Stimulated activated naive CD8-positive, alpha-beta T cell treated with anti-CD3 and anti-CD28 coated beads, Interleukin-15, amount 100 ng/mL, for 72 hours (primary cell): ENCODE data around the gene REXO4.
"Not testable (repeated sequence)": the region's sequence is repeated elsewhere in the genome, so short reads cannot be mapped to it uniquely, and the experiment has no call there.

ENCODE experiments used
- ATAC-seq: fragments of 150-1000 bp; cut with Tn5 transposase; 2 replicates; pipeline ENCODE4 v1.10.0; 2021; ENCODE audit warnings: mild to moderate bottlenecking, moderate library complexity
- DNase-seq, 2 donors: peaks; one replicate each; pipeline ENCODE4 v3.0.0; 2021 to 2022
- H3K27ac Mint-ChIP-seq, 2 donors: one replicate each; pipeline ENCODE4 v1.8.0; 2022; ENCODE audit warnings: mild to moderate bottlenecking in 2 of 2, mixed read lengths in 2 of 2, moderate library complexity in 2 of 2
- H3K27me3 Mint-ChIP-seq: one replicate; pipeline ENCODE4 v1.8.0; 2022; ENCODE audit warnings: mixed read lengths
- H3K4me1 Mint-ChIP-seq: one replicate; pipeline ENCODE4 v1.8.0; 2022; ENCODE audit warnings: mild to moderate bottlenecking, mixed read lengths
- H3K4me3 Mint-ChIP-seq, 2 donors: one replicate each; pipeline ENCODE4 v1.8.0; 2022; ENCODE audit warnings: mild to moderate bottlenecking in 2 of 2, mixed read lengths in 2 of 2, moderate library complexity in 1 of 2
- H3K9me3 Mint-ChIP-seq, 2 donors: one replicate each; pipeline ENCODE4 v1.8.0; 2022; ENCODE audit warnings: mixed read lengths in 2 of 2

REXO4 gene

GRCh38 chr9:133406480-133407307 is 11.1 kb downstream of the REXO4 start:
- ATAC-seq (peak; percentile 91), DNase-seq (peak; percentile 76 to 82)
- H3K4me3 Mint-ChIP-seq = no peak overlapping the region
- H3K27ac Mint-ChIP-seq = peak overlapping the region in 1 of 2 donors; percentile 85
- no peaks in the 10 kb centered on the region for H3K9me3 Mint-ChIP-seq
- no peaks in the 10 kb centered on the region for H3K27me3 Mint-ChIP-seq
- peaks cover 35% of the 10 kb centered on the region for H3K4me1 Mint-ChIP-seq

GRCh38 chr9:133405508-133406438 is 12.0 kb downstream of the REXO4 start:
- Mint-ChIP-seq H3K27me3 (no peaks in the 10 kb centered on the region), H3K27ac (peak overlapping the region in 1 of 2 donors; percentile 74), H3K4me3 (no peak overlapping the region), H3K4me1 (peaks cover 35% of the 10 kb centered on the region), H3K9me3 (no peaks in the 10 kb centered on the region)
- DNase-seq (no peak), ATAC-seq (no peak)

GRCh38 chr9:133404454-133405002 is 13.3 kb downstream of the REXO4 start:
- no peak overlapping the region for H3K4me3 Mint-ChIP-seq
- no peaks in the 10 kb centered on the region for H3K9me3 Mint-ChIP-seq
- no peaks in the 10 kb centered on the region for H3K27me3 Mint-ChIP-seq
- no peak overlapping the region for H3K27ac Mint-ChIP-seq
- no peak for ATAC-seq
- H3K4me1 Mint-ChIP-seq = peaks cover 35% of the 10 kb centered on the region
- no peak for DNase-seq

- H3K9me3 Mint-ChIP-seq = no peaks in the 10 kb centered on the region
- no peak overlapping the region for H3K4me3 Mint-ChIP-seq
- H3K4me1 Mint-ChIP-seq = peaks cover 35% of the 10 kb centered on the region
- peak; percentile 70 for ATAC-seq
- no peaks in the 10 kb centered on the region for H3K27me3 Mint-ChIP-seq
- DNase-seq = peak; percentile 53 to 68
- H3K27ac Mint-ChIP-seq = no peak overlapping the region
Measured at GRCh38 chr9:133403766-133404453, 13.9 kb downstream of the REXO4 start.

GRCh38 chr9:133402689-133403088 is 15.1 kb downstream of the REXO4 start:
- ATAC-seq (no peak), DNase-seq (no peak)
- H3K9me3 Mint-ChIP-seq = no peaks in the 10 kb centered on the region
- no peak overlapping the region for H3K4me3 Mint-ChIP-seq
- peaks cover 32% of the 10 kb centered on the region for H3K4me1 Mint-ChIP-seq
- no peak overlapping the region for H3K27ac Mint-ChIP-seq
- no peaks in the 10 kb centered on the region for H3K27me3 Mint-ChIP-seq

- no peak for DNase-seq
- no peak for ATAC-seq
- Mint-ChIP-seq H3K9me3 (no peaks in the 10 kb centered on the region), H3K27ac (no peak overlapping the region), H3K4me3 (no peak overlapping the region), H3K4me1 (peaks cover 21% of the 10 kb centered on the region), H3K27me3 (no peaks in the 10 kb centered on the region)
Measured at GRCh38 chr9:133401588-133401987, 16.2 kb downstream of the REXO4 start.

- H3K27me3 Mint-ChIP-seq = no peaks in the 10 kb centered on the region
- DNase-seq (no peak), ATAC-seq (no peak)
- no peak overlapping the region for H3K27ac Mint-ChIP-seq
- H3K4me1 Mint-ChIP-seq = peaks cover 8% of the 10 kb centered on the region
- no peak overlapping the region for H3K4me3 Mint-ChIP-seq
- no peaks in the 10 kb centered on the region for H3K9me3 Mint-ChIP-seq
Measured at GRCh38 chr9:133400292-133400691, 17.5 kb downstream of the REXO4 start.

GRCh38 chr9:133397895-133398294 is 19.9 kb downstream of the REXO4 start:
- no peaks in the 10 kb centered on the region for H3K9me3 Mint-ChIP-seq

GRCh38 chr9:133397370-133397769 is 20.4 kb downstream of the REXO4 start:
- no peaks in the 10 kb centered on the region for H3K4me1 Mint-ChIP-seq
- DNase-seq (no peak), ATAC-seq (no peak)
- no peak overlapping the region for H3K27ac Mint-ChIP-seq
- H3K27me3 Mint-ChIP-seq = peaks cover 12% of the 10 kb centered on the region
- no peak overlapping the region for H3K4me3 Mint-ChIP-seq
- no peaks in the 10 kb centered on the region for H3K9me3 Mint-ChIP-seq

More at GRCh38 chr9:133397895-133398294, 19.9 kb downstream of the REXO4 start:
- Mint-ChIP-seq H3K4me1 (no peaks in the 10 kb centered on the region), H3K27ac (no peak overlapping the region), H3K4me3 (no peak overlapping the region), H3K27me3 (peaks cover 12% of the 10 kb centered on the region)
- ATAC-seq (no peak), DNase-seq (no peak)

- ATAC-seq = peak; percentile 37
Measured at GRCh38 chr9:133396952-133397351, 20.9 kb downstream of the REXO4 start.

GRCh38 chr9:133394687-133395271 is 23.0 kb downstream of the REXO4 start:
- Mint-ChIP-seq H3K27ac (peak overlapping the region in 1 of 2 donors; percentile 85), H3K27me3 (peaks cover 26% of the 10 kb centered on the region), H3K4me1 (no peaks in the 10 kb centered on the region), H3K9me3 (no peaks in the 10 kb centered on the region), H3K4me3 (no peak overlapping the region)
- no peak for DNase-seq
- no peak for ATAC-seq

More at GRCh38 chr9:133396952-133397351, 20.9 kb downstream of the REXO4 start:
- DNase-seq = no peak
- no peak overlapping the region for H3K27ac Mint-ChIP-seq
- H3K27me3 Mint-ChIP-seq = peaks cover 12% of the 10 kb centered on the region
- H3K4me1 Mint-ChIP-seq = no peaks in the 10 kb centered on the region
- H3K4me3 Mint-ChIP-seq = no peak overlapping the region
- H3K9me3 Mint-ChIP-seq = no peaks in the 10 kb centered on the region

- no peak overlapping the region for H3K27ac Mint-ChIP-seq
- H3K9me3 Mint-ChIP-seq = no peaks in the 10 kb centered on the region
- DNase-seq (no peak), ATAC-seq (peak; percentile 27)
- peaks cover 32% of the 10 kb centered on the region for H3K27me3 Mint-ChIP-seq
- no peak overlapping the region for H3K4me3 Mint-ChIP-seq
- H3K4me1 Mint-ChIP-seq = no peaks in the 10 kb centered on the region
Measured at GRCh38 chr9:133393399-133393798, 24.4 kb downstream of the REXO4 start.

- H3K9me3 Mint-ChIP-seq = not testable (repeated sequence)
Measured at GRCh38 chr9:133392308-133392707, 25.5 kb downstream of the REXO4 start.

GRCh38 chr9:133391449-133391848 is 26.4 kb downstream of the REXO4 start:
- H3K4me1 Mint-ChIP-seq, DNase-seq, H3K4me3 Mint-ChIP-seq, H3K9me3 Mint-ChIP-seq, H3K27ac Mint-ChIP-seq, ATAC-seq: not testable (repeated sequence)
- peaks cover 32% of the 10 kb centered on the region for H3K27me3 Mint-ChIP-seq

More at GRCh38 chr9:133392308-133392707, 25.5 kb downstream of the REXO4 start:
- not testable (repeated sequence) for H3K27ac Mint-ChIP-seq, DNase-seq, H3K4me3 Mint-ChIP-seq, H3K4me1 Mint-ChIP-seq, ATAC-seq
- H3K27me3 Mint-ChIP-seq = peaks cover 32% of the 10 kb centered on the region

GRCh38 chr9:133390713-133391112 is 27.1 kb downstream of the REXO4 start:
- no peak for ATAC-seq

More at GRCh38 chr9:133390713-133391112, 27.1 kb downstream of the REXO4 start:
- no peak overlapping the region for H3K4me3 Mint-ChIP-seq
- no peak for DNase-seq
- H3K27me3 Mint-ChIP-seq = peaks cover 32% of the 10 kb centered on the region
- H3K4me1 Mint-ChIP-seq = no peaks in the 10 kb centered on the region
- peak overlapping the region in 1 of 2 donors; percentile 74 for H3K27ac Mint-ChIP-seq
- H3K9me3 Mint-ChIP-seq = no peaks in the 10 kb centered on the region
